GM12874 (cell line): Measurements from ENCODE around the gene SLC39A3.

ENCODE experiments used
- TF ChIP-seq, protein P1 (sequence below): IDR thresholded peaks from 2 replicates; pipeline ENCODE4 v1.5.1; 2011; ENCODE audit warnings: low read depth, mild to moderate bottlenecking, control low read depth, low read length, moderate library complexity; ENCODE audit not compliant: insufficient read depth

SLC39A3 gene

DNA sequence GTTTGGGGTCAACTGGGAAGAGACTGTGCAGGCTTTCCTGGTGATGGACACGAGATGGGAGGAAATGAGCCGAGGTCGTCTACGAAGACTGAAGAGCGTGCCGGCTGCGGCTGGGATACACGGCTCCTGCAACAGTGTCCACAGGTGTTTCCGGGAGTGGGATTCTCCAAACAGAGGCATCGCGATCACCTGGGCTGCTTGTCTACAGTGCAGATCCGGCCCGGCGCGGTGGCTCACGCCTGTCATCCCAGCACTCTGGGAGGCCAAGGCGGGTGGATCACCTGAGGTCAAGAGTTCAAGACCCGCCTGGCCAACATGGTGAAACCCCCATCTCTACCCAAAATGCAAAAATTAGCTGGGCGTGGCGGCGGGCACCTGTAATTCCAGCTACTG is 11.6 kb upstream of the SLC39A3 start:
- TF ChIP-seq, protein P1, sequence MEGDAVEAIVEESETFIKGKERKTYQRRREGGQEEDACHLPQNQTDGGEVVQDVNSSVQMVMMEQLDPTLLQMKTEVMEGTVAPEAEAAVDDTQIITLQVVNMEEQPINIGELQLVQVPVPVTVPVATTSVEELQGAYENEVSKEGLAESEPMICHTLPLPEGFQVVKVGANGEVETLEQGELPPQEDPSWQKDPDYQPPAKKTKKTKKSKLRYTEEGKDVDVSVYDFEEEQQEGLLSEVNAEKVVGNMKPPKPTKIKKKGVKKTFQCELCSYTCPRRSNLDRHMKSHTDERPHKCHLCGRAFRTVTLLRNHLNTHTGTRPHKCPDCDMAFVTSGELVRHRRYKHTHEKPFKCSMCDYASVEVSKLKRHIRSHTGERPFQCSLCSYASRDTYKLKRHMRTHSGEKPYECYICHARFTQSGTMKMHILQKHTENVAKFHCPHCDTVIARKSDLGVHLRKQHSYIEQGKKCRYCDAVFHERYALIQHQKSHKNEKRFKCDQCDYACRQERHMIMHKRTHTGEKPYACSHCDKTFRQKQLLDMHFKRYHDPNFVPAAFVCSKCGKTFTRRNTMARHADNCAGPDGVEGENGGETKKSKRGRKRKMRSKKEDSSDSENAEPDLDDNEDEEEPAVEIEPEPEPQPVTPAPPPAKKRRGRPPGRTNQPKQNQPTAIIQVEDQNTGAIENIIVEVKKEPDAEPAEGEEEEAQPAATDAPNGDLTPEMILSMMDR, result no peak

DNA sequence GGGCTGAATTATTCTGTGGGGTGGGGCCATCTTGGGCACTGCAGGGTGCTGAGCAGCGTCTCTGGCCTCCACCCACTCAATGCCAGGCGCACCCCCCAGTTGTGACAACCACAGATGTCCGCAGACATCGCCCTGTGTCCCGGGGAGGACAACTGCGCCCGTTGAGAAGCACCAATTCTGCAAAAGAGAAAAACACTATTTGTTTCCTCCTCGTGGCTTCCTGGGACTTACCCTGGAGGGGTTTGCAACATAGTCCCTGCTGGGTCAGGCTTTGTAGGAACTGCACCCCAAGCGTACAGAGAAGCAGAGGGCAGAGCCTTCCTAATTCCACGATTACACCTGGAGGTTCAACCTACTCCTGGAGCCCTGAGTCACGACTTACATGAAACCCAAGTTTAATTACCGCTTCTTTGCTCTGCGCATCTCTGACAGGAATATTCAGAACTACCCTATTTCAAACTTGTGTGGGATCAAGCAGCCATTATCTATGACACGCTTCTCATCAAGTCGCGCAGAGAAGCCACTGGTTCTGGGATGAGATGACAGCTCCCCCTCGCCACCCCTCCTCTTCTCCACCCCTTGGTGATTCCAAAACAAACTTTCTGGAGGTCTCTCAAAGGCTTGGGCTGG is 11.1 kb upstream of the SLC39A3 start:
- TF ChIP-seq, protein P1, result no peak

DNA sequence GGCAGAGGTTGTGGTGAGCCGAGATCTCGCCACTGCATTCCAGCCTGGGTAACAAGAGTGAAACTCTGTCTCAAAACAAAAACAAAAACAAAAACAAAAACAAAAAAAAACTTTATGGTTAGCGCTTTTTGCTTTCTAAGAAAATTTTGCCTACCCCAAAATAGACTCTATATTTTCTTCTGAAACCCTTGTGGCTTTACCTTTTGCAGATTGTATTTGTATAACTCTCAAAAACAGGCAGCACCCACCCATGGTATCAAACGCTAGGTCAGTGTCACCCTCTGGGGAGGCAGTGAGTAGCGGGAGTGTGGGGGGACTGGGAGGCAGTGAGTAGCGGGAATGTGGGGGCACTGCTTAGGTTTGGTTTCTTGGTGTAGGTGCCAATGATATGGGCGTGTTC is 7.5 kb upstream of the SLC39A3 start:
- TF ChIP-seq, protein P1, result no peak

DNA sequence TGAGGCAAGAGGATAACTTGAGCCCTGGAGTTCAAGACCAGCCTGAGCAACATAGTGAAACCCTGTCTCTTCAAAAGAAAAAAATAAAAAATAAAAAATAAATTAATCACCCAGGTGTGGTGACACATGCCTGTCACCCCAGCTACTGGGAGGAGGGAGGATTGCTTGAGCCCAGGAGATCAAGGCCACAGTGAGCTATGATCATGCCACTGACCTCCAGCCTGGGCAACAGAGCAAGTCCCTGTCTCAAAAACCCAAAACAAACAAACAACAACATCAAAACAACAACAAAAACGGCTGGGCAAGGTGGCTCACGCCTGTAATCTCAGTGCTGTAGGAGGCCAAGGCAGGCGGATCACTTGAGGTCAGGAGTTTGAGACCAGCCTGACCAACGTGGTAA is 4.3 kb upstream of the SLC39A3 start:
- TF ChIP-seq, protein P1, result no peak

DNA sequence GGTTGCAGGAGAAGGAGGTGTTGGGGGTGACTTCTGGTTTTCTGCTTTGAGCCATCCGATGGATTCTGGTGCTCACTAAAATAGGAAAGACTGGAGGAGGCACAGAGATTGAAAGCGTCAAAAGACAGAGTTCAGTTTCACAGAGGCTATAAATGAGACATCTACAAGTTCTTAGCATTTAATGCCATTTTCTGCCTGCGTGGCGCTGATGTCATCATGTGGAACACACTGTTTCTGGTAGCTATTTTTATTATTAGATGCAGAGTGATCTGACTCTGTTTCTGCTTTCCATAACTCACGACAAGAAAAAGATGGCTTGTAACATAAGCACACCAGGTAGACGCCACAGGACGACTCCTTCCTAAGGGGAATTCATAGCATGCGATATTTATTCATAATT is 3.3 kb upstream of the SLC39A3 start:
- TF ChIP-seq, protein P1, result no peak

DNA sequence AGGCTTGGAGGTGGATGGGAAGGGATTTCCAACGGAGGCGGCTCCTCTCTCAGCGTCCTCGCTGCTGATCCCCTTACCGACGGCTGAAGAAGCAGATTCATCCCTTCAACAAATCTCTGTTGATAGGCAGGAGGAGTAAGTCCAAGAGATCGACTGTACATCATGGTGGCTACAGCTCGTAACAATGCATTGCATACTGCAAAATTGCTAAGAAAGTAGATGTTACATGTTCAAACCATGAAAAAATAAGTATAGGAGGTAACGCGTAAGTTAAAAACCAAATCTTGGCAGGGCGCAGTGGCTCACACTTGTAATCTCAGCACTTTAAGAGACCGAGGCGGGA is 468 bp upstream of the SLC39A3 start:
- TF ChIP-seq, protein P1, result no peak

DNA sequence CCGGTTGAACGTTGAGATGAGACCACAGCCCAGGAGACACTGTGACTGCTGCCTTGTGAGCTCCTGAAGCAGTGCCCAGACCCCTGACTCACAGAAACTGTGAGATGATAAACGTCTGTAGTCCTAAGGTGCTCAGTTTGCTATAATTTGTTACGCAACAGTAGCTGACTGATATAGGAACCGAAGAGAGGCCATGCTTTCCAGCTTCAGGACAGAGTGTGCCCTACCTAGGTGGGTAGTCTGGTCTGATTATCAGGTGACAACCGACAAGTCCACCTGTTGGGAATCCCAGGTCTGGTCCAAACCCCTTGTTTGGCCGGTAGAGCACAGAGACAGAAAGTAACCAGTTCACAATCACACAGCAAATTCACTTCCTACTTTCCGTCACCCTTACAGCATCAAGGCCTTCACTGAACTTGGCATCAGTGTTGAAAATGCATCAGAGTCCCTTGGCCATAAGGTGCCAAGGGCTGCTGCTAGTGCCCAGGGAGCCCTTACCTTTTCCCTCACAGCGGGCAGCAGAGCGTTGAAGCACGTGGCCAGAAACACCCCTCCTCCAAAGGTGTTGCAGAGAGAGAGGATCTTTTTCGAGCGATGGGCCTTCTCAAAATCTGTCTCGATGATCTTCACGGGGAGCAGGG is 3.1 kb downstream of the SLC39A3 start:
- TF ChIP-seq, protein P1, result no peak
